Keratinocyte (primary cell): ENCODE data around the gene SSR1. TPM values are rescaled to one million over a fixed set of nuclear protein-coding genes. Genes with fewer than 3 reads are reported as not detected.

Experiments used
- DNase-seq: peaks from one replicate; pipeline ENCODE4 v3.0.0-alpha.2; 2011; ENCODE audit warnings: low read depth, missing footprints, low spot score
- FAIRE-seq: peaks from 2 replicates; lab custom pipeline; 2011; peaks lifted over from hg19 to GRCh38; lab: Jason Lieb, UNC
- H2AFZ ChIP-seq: 2 replicates; pipeline ENCODE4 v1.6.0; 2012; ENCODE audit warnings: low read length, control low read depth, inconsistent platforms; ENCODE audit not compliant: control insufficient read depth
- H3K27ac ChIP-seq: 2 replicates; pipeline ENCODE4 v1.5.1; 2011; ENCODE audit warnings: low read length; ENCODE audit not compliant: control insufficient read depth, insufficient read depth
- H3K27me3 ChIP-seq: 3 replicates; pipeline ENCODE4 v1.6.0; 2011; ENCODE audit warnings: low read length; ENCODE audit not compliant: control insufficient read depth, insufficient read depth; ENCODE audit errors: extremely low read depth
- H3K36me3 ChIP-seq, 2 experiments: 2 replicates in 1 of 2; 3 replicates in 1 of 2; pipeline ENCODE4 v1.5.1; 2011; ENCODE audit warnings: low read length in 2 of 2, mild to moderate bottlenecking in 1 of 2; ENCODE audit not compliant: control insufficient read depth in 2 of 2, insufficient read depth in 2 of 2; ENCODE audit errors: extremely low read depth in 1 of 2
- H3K4me1 ChIP-seq: 3 replicates; pipeline ENCODE4 v1.5.1; 2011; ENCODE audit warnings: low read length; ENCODE audit not compliant: control insufficient read depth, insufficient read depth; ENCODE audit errors: extremely low read depth
- H3K4me2 ChIP-seq: 3 replicates; pipeline ENCODE4 v1.6.0; 2011; ENCODE audit warnings: low read depth, low read length; ENCODE audit not compliant: control insufficient read depth, insufficient read depth; ENCODE audit errors: extremely low read depth
- H3K4me3 ChIP-seq, 3 experiments: fragments of 200-600 bp in 1 of 3; sonication (generic) in 1 of 3; 2 replicates in 2 of 3; 3 replicates in 1 of 3; pipeline ENCODE4 v1.5.1; 2011 to 2016; ENCODE audit warnings: low read length in 3 of 3, mild to moderate bottlenecking in 3 of 3, control low read depth in 2 of 3, inconsistent platforms in 1 of 3, low read depth in 1 of 3, mixed read lengths in 1 of 3, mixed run types in 1 of 3, moderate library complexity in 1 of 3; ENCODE audit not compliant: control insufficient read depth in 2 of 3, insufficient read depth in 2 of 3; ENCODE audit errors: extremely low read depth in 1 of 3
- H3K79me2 ChIP-seq: 2 replicates; pipeline ENCODE4 v1.6.0; 2012; ENCODE audit warnings: low read length; ENCODE audit not compliant: control insufficient read depth, insufficient read depth
- H3K9ac ChIP-seq: 3 replicates; pipeline ENCODE4 v1.6.0; 2011; ENCODE audit warnings: low read length; ENCODE audit not compliant: control insufficient read depth, insufficient read depth; ENCODE audit errors: extremely low read depth
- H3K9me1 ChIP-seq: 3 replicates; pipeline ENCODE4 v1.6.0; 2011; ENCODE audit warnings: low read length; ENCODE audit not compliant: control insufficient read depth, insufficient read depth; ENCODE audit errors: extremely low read depth
- H3K9me3 ChIP-seq: 2 replicates; pipeline ENCODE4 v1.5.1; 2012; ENCODE audit warnings: low read depth, low read length; ENCODE audit not compliant: control insufficient read depth
- H4K20me1 ChIP-seq: 3 replicates; pipeline ENCODE4 v1.6.0; 2011; ENCODE audit warnings: low read length; ENCODE audit not compliant: control insufficient read depth, insufficient read depth; ENCODE audit errors: extremely low read depth
- EZH2 ChIP-seq: IDR thresholded peaks from one replicate; pipeline ENCODE4 v1.6.1; 2012; ENCODE audit warnings: inconsistent platforms, mild to moderate bottlenecking, low read length, moderate library complexity
- dilution Hi-C: fragments of 300-500 bp; cut with MboI; formaldehyde crosslinking; loops from one replicate; pipeline ENCODE4 v1.7.0; 2020; ENCODE audit warnings: low sequenced_read_pairs; ENCODE audit not compliant: extremely low pct_ligation_motif_present
- polyA plus RNA-seq, 5 experiments: library from polyadenylated mRNA; depleted of rRNA in 3 of 5; stranded (reverse) in 3 of 5; stranded (forward) in 1 of 5; unstranded in 1 of 5; fragments of >200 nt; gene quantifications; 1 replicate in 1 of 5; 2 replicates in 3 of 5; 3 replicates in 1 of 5; pipeline versions ENCODE4 v1.2.1 to v1.2.3, GENCODE V29; 2011 to 2012; ENCODE audit warnings: missing spikeins in 2 of 5, low read depth in 1 of 5, low replicate concordance in 1 of 5
- TF ChIP-seq, protein P1 (sequence below), 3 experiments: IDR thresholded peaks in 1 of 3; conservative IDR thresholded peaks in 1 of 3; optimal IDR thresholded peaks in 1 of 3; 2 replicates in 2 of 3; 3 replicates in 1 of 3; pipeline versions ENCODE3 to v1.5.1; 2011; ENCODE audit warnings: low read length in 3 of 3, mild to moderate bottlenecking in 3 of 3, moderate library complexity in 2 of 3, control low read depth in 1 of 3, inconsistent platforms in 1 of 3; ENCODE audit not compliant: insufficient read depth in 2 of 3; ENCODE audit errors: extremely low read depth in 1 of 3

Gene SSR1
- polyA plus RNA-seq, 1 donor (not counting 4 experiments of a cell fraction or from before 2014, with no cell fraction given): 188 TPM

- Histone ChIP-seq H3K4me3 (no peak overlapping the region), H3K4me2 (no peak overlapping the region), H3K9me1 (no peaks in the 10 kb centered on the region), H3K79me2 (peaks cover 4% of the 10 kb centered on the region), H4K20me1 (no peaks in the 10 kb centered on the region), H3K9me3 (no peaks in the 10 kb centered on the region), H3K4me1 (peaks cover 14% of the 10 kb centered on the region), H3K27me3 (no peaks in the 10 kb centered on the region), H3K36me3 (peaks cover 27 to 34% of the 10 kb centered on the region in 2 experiments), H2AFZ (no peak overlapping the region), H3K27ac (no peak overlapping the region), H3K9ac (no peak overlapping the region)
- dilution Hi-C loops: no loop called here
- no peak for TF ChIP-seq EZH2
- TF ChIP-seq, protein P1, sequence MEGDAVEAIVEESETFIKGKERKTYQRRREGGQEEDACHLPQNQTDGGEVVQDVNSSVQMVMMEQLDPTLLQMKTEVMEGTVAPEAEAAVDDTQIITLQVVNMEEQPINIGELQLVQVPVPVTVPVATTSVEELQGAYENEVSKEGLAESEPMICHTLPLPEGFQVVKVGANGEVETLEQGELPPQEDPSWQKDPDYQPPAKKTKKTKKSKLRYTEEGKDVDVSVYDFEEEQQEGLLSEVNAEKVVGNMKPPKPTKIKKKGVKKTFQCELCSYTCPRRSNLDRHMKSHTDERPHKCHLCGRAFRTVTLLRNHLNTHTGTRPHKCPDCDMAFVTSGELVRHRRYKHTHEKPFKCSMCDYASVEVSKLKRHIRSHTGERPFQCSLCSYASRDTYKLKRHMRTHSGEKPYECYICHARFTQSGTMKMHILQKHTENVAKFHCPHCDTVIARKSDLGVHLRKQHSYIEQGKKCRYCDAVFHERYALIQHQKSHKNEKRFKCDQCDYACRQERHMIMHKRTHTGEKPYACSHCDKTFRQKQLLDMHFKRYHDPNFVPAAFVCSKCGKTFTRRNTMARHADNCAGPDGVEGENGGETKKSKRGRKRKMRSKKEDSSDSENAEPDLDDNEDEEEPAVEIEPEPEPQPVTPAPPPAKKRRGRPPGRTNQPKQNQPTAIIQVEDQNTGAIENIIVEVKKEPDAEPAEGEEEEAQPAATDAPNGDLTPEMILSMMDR (optimal IDR thresholded peaks at IDR 0.05 in 1 of 3, IDR thresholded peaks at IDR 0.05 in 1 of 3, conservative IDR thresholded peaks at IDR 0.05 in 1 of 3; ENCODE audit: extremely low read depth in 1 of 3, insufficient read depth in 2 of 3, low read length in 3 of 3): no peak
- DNase-seq (no peak), FAIRE-seq (no peak)
Measured at GRCh38 chr6:7222197-7222596, 90.8 kb downstream of the SSR1 start.

DNA sequence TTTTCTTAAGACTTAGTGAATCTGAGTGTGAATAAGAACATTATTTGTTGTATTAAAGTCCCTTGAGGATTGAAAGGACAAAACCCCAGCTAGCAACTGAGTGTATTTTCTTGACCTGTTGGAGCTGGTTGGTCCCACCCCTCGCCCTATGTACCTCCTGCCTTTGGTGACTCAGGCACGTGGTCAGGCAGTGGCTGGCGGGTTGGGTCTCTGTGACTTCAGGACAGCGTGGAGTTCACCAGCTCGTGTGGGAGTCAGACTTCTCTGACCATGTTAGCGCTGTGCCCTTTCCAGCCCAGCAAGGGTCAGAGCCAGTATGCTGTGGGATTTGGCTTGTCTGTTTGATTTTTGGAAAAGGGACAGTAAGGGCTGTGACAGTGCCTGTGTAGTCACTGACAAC, 93.7 kb downstream of the SSR1 start:
- H3K4me1 ChIP-seq: peaks cover 36% of the 10 kb centered on the region
- H3K9me1 ChIP-seq: no peaks in the 10 kb centered on the region
- no peak overlapping the region for H2AFZ ChIP-seq
- no peak for DNase-seq
- peaks cover 9% of the 10 kb centered on the region for H3K79me2 ChIP-seq
- no peaks in the 10 kb centered on the region for H4K20me1 ChIP-seq
- no peak overlapping the region for H3K27ac ChIP-seq
- no peak overlapping the region for H3K4me2 ChIP-seq
- dilution Hi-C loops: no loop called here
- no peak overlapping the region for H3K4me3 ChIP-seq
- peaks cover 28 to 34% of the 10 kb centered on the region in 2 experiments for H3K36me3 ChIP-seq
- TF ChIP-seq EZH2: no peak
- TF ChIP-seq, protein P1 (optimal IDR thresholded peaks at IDR 0.05 in 1 of 3, IDR thresholded peaks at IDR 0.05 in 1 of 3, conservative IDR thresholded peaks at IDR 0.05 in 1 of 3; ENCODE audit: extremely low read depth in 1 of 3, insufficient read depth in 2 of 3, low read length in 3 of 3): no peak
- no peaks in the 10 kb centered on the region for H3K9me3 ChIP-seq
- FAIRE-seq: no peak
- H3K9ac ChIP-seq: no peak overlapping the region
- H3K27me3 ChIP-seq: no peaks in the 10 kb centered on the region
